ENCODE data around the gene ARHGAP19. TPM values are rescaled to one million over a fixed set of nuclear protein-coding genes. Genes with fewer than 3 reads are reported as not detected.

Gene ARHGAP19
- total RNA-seq, 2 donors from 2014 or later = 44.6 to 46.4 TPM

- no peak for ATAC-seq (replicated peaks)
- Mint-ChIP-seq H3K4me3 (no peak overlapping the region), H3K4me1 (peaks cover 13% of the 10 kb centered on the region), H3K27me3 (no peaks in the 10 kb centered on the region), H3K27ac (no peak overlapping the region), H3K9me3 (no peaks in the 10 kb centered on the region), H3K36me3 (ENCODE audit: low read depth) (no peaks in the 10 kb centered on the region)
Measured at GRCh38 chr10:97213431-97213830, 79.0 kb downstream of the ARHGAP19 start.

- Mint-ChIP-seq H3K9me3 (no peaks in the 10 kb centered on the region), H3K4me1 (no peaks in the 10 kb centered on the region), H3K36me3 (ENCODE audit: low read depth) (no peaks in the 10 kb centered on the region), H3K27ac (no peak overlapping the region), H3K27me3 (no peaks in the 10 kb centered on the region), H3K4me3 (no peak overlapping the region)
- no peak for ATAC-seq (replicated peaks)
Measured at GRCh38 chr10:97211229-97211628, 81.2 kb downstream of the ARHGAP19 start.

- no peaks in the 10 kb centered on the region for H3K4me1 Mint-ChIP-seq
- H3K27ac Mint-ChIP-seq = no peak overlapping the region
- H3K36me3 Mint-ChIP-seq (ENCODE audit: low read depth) = no peaks in the 10 kb centered on the region
- no peak overlapping the region for H3K4me3 Mint-ChIP-seq
- H3K9me3 Mint-ChIP-seq = no peaks in the 10 kb centered on the region
- H3K27me3 Mint-ChIP-seq = no peaks in the 10 kb centered on the region
- peak; percentile 56 for ATAC-seq (replicated peaks)
Measured at GRCh38 chr10:97210543-97210960, 81.9 kb downstream of the ARHGAP19 start.

- no peak for ATAC-seq (replicated peaks)
- Mint-ChIP-seq H3K27me3 (no peaks in the 10 kb centered on the region), H3K9me3 (no peaks in the 10 kb centered on the region), H3K36me3 (ENCODE audit: low read depth) (no peaks in the 10 kb centered on the region), H3K4me3 (no peak overlapping the region), H3K4me1 (no peaks in the 10 kb centered on the region), H3K27ac (no peak overlapping the region)
Measured at GRCh38 chr10:97207756-97208346, 84.6 kb downstream of the ARHGAP19 start.

- Mint-ChIP-seq H3K4me1 (no peaks in the 10 kb centered on the region), H3K4me3 (no peak overlapping the region), H3K27me3 (no peaks in the 10 kb centered on the region), H3K36me3 (ENCODE audit: low read depth) (no peaks in the 10 kb centered on the region), H3K9me3 (no peaks in the 10 kb centered on the region), H3K27ac (no peak overlapping the region)
- no peak for ATAC-seq (replicated peaks)
Measured at GRCh38 chr10:97207131-97207530, 85.3 kb downstream of the ARHGAP19 start.

- no peaks in the 10 kb centered on the region for H3K9me3 Mint-ChIP-seq
- H3K27me3 Mint-ChIP-seq = no peaks in the 10 kb centered on the region
- H3K4me1 Mint-ChIP-seq = no peaks in the 10 kb centered on the region
- ATAC-seq (replicated peaks) = no peak
- H3K4me3 Mint-ChIP-seq = no peak overlapping the region
- H3K27ac Mint-ChIP-seq = no peak overlapping the region
- H3K36me3 Mint-ChIP-seq (ENCODE audit: low read depth) = no peaks in the 10 kb centered on the region
Measured at GRCh38 chr10:97204826-97205679, 87.4 kb downstream of the ARHGAP19 start.

- H3K9me3 Mint-ChIP-seq = no peaks in the 10 kb centered on the region
- no peak for ATAC-seq (replicated peaks)
- no peak overlapping the region for H3K27ac Mint-ChIP-seq
- H3K4me1 Mint-ChIP-seq = no peaks in the 10 kb centered on the region
- H3K4me3 Mint-ChIP-seq = no peak overlapping the region
- H3K36me3 Mint-ChIP-seq (ENCODE audit: low read depth) = no peaks in the 10 kb centered on the region
- peaks cover 2% of the 10 kb centered on the region for H3K27me3 Mint-ChIP-seq
Measured at GRCh38 chr10:97203220-97203619, 89.2 kb downstream of the ARHGAP19 start.

GRCh38 chr10:97200616-97201015, 91.8 kb downstream of the ARHGAP19 start:
- Mint-ChIP-seq H3K4me3 (no peak overlapping the region), H3K36me3 (ENCODE audit: low read depth) (no peaks in the 10 kb centered on the region), H3K4me1 (peaks cover 2% of the 10 kb centered on the region), H3K27me3 (peaks cover 2% of the 10 kb centered on the region), H3K27ac (no peak overlapping the region), H3K9me3 (no peaks in the 10 kb centered on the region)
- ATAC-seq (replicated peaks) = no peak

- Mint-ChIP-seq H3K4me1 (peaks cover 5% of the 10 kb centered on the region), H3K4me3 (no peak overlapping the region), H3K27me3 (peaks cover 2% of the 10 kb centered on the region)
Measured at GRCh38 chr10:97199152-97199551, 93.3 kb downstream of the ARHGAP19 start.

GRCh38 chr10:97197030-97197500, 95.4 kb downstream of the ARHGAP19 start:
- H3K36me3 Mint-ChIP-seq (ENCODE audit: low read depth) = no peaks in the 10 kb centered on the region
- peaks cover 5% of the 10 kb centered on the region for H3K4me1 Mint-ChIP-seq
- peak overlapping the region; percentile 69 for H3K4me3 Mint-ChIP-seq
- no peak for ATAC-seq (replicated peaks)
- peaks cover 14% of the 10 kb centered on the region for H3K27me3 Mint-ChIP-seq
- H3K9me3 Mint-ChIP-seq = no peaks in the 10 kb centered on the region
- H3K27ac Mint-ChIP-seq = no peak overlapping the region

More at GRCh38 chr10:97199152-97199551, 93.3 kb downstream of the ARHGAP19 start:
- ATAC-seq (replicated peaks) = no peak
- Mint-ChIP-seq H3K36me3 (ENCODE audit: low read depth) (no peaks in the 10 kb centered on the region), H3K9me3 (no peaks in the 10 kb centered on the region), H3K27ac (no peak overlapping the region)

- Mint-ChIP-seq H3K4me3 (peak overlapping the region; percentile 69), H3K9me3 (no peaks in the 10 kb centered on the region), H3K36me3 (ENCODE audit: low read depth) (no peaks in the 10 kb centered on the region), H3K27me3 (peaks cover 16% of the 10 kb centered on the region), H3K27ac (no peak overlapping the region), H3K4me1 (peaks cover 5% of the 10 kb centered on the region)
- peak; percentile 89 for ATAC-seq (replicated peaks)
Measured at GRCh38 chr10:97196223-97197029, 96.0 kb downstream of the ARHGAP19 start.

GRCh38 chr10:97195706-97196222, 96.7 kb downstream of the ARHGAP19 start:
- H3K27me3 Mint-ChIP-seq = peaks cover 20% of the 10 kb centered on the region
- no peak for ATAC-seq (replicated peaks)
- H3K27ac Mint-ChIP-seq = no peak overlapping the region
- H3K36me3 Mint-ChIP-seq (ENCODE audit: low read depth) = no peaks in the 10 kb centered on the region
- peaks cover 5% of the 10 kb centered on the region for H3K4me1 Mint-ChIP-seq
- peak overlapping the region; percentile 69 for H3K4me3 Mint-ChIP-seq
- H3K9me3 Mint-ChIP-seq = no peaks in the 10 kb centered on the region

- Mint-ChIP-seq H3K4me3 (no peak overlapping the region), H3K27ac (no peak overlapping the region), H3K9me3 (no peaks in the 10 kb centered on the region), H3K4me1 (peaks cover 5% of the 10 kb centered on the region), H3K36me3 (ENCODE audit: low read depth) (no peaks in the 10 kb centered on the region), H3K27me3 (peaks cover 27% of the 10 kb centered on the region)
- ATAC-seq (replicated peaks) = no peak
Measured at GRCh38 chr10:97192952-97193435, 99.4 kb downstream of the ARHGAP19 start.

- Mint-ChIP-seq H3K27ac (no peak overlapping the region), H3K9me3 (no peaks in the 10 kb centered on the region), H3K4me1 (peaks cover under 1% of the 10 kb centered on the region), H3K27me3 (peaks cover 44% of the 10 kb centered on the region), H3K36me3 (ENCODE audit: low read depth) (no peaks in the 10 kb centered on the region), H3K4me3 (no peak overlapping the region)
- no peak for ATAC-seq (replicated peaks)
Measured at GRCh38 chr10:97190450-97190849, 102.0 kb downstream of the ARHGAP19 start.
